PFSK-1 (cell line): Measurements from ENCODE around the gene ZNF346.

Experiments used
- FOXP2 ChIP-seq: optimal IDR thresholded peaks from 2 replicates; pipeline ENCODE3; 2011; ENCODE audit warnings: borderline replicate concordance, control low read depth, inconsistent platforms; ENCODE audit not compliant: insufficient read depth; ENCODE audit errors: extremely low read length, extremely low read depth
- POLR2AphosphoS5 ChIP-seq: IDR thresholded peaks from 2 replicates; pipeline ENCODE4 v1.6.1; 2012; ENCODE audit warnings: low read depth, mild to moderate bottlenecking, control low read depth, low read length, moderate library complexity
- SIN3A ChIP-seq: IDR thresholded peaks from 2 replicates; pipeline ENCODE4 v1.6.1; 2012; ENCODE audit warnings: mild to moderate bottlenecking, low read length, moderate library complexity, borderline replicate concordance; ENCODE audit not compliant: insufficient read depth
- TAF1 ChIP-seq: IDR thresholded peaks from 2 replicates; pipeline ENCODE4 v1.6.1; 2012; ENCODE audit warnings: low read length, control low read depth, borderline replicate concordance; ENCODE audit not compliant: insufficient read depth
- TF ChIP-seq, protein P1 (sequence below), 2 experiments: IDR thresholded peaks; 2 replicates each; pipeline versions ENCODE4 v1.6.1 to v1.8.0; 2011 to 2012; ENCODE audit warnings: low read depth in 2 of 2, low read length in 2 of 2, control low read depth in 1 of 2, inconsistent platforms in 1 of 2, mild to moderate bottlenecking in 1 of 2, moderate library complexity in 1 of 2; ENCODE audit not compliant: insufficient read depth in 1 of 2

DNA sequence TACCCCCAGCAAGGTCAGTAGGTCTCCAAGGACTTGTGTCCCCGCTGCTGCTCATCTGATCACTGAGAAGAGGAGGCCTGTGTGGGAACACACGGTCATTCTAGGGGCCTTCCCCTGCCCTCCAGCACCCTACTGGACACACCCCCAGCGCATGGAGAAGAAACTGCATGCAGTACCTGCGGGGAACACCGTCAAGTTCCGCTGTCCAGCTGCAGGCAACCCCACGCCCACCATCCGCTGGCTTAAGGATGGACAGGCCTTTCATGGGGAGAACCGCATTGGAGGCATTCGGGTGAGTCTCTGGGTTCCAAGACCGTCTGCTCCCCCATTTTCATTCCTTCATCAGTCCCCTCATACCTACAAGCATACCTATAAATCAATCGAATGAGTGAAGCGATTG, 68.3 kb downstream of the ZNF346 start:
- TF ChIP-seq, protein P1, sequence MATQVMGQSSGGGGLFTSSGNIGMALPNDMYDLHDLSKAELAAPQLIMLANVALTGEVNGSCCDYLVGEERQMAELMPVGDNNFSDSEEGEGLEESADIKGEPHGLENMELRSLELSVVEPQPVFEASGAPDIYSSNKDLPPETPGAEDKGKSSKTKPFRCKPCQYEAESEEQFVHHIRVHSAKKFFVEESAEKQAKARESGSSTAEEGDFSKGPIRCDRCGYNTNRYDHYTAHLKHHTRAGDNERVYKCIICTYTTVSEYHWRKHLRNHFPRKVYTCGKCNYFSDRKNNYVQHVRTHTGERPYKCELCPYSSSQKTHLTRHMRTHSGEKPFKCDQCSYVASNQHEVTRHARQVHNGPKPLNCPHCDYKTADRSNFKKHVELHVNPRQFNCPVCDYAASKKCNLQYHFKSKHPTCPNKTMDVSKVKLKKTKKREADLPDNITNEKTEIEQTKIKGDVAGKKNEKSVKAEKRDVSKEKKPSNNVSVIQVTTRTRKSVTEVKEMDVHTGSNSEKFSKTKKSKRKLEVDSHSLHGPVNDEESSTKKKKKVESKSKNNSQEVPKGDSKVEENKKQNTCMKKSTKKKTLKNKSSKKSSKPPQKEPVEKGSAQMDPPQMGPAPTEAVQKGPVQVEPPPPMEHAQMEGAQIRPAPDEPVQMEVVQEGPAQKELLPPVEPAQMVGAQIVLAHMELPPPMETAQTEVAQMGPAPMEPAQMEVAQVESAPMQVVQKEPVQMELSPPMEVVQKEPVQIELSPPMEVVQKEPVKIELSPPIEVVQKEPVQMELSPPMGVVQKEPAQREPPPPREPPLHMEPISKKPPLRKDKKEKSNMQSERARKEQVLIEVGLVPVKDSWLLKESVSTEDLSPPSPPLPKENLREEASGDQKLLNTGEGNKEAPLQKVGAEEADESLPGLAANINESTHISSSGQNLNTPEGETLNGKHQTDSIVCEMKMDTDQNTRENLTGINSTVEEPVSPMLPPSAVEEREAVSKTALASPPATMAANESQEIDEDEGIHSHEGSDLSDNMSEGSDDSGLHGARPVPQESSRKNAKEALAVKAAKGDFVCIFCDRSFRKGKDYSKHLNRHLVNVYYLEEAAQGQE (IDR thresholded peaks at IDR 0.05; ENCODE audit: insufficient read depth in 1 of 2, low read depth in 2 of 2, low read length in 2 of 2): no peak
- TF ChIP-seq TAF1 (no peak), POLR2AphosphoS5 (no peak), SIN3A (no peak), FOXP2 (no peak)
